ENCODE measurements around the gene KRT7.
"Not testable (repeated sequence)": the region's sequence is repeated elsewhere in the genome, so short reads cannot be mapped to it uniquely, and the experiment has no call there.

KRT7 gene

DNA sequence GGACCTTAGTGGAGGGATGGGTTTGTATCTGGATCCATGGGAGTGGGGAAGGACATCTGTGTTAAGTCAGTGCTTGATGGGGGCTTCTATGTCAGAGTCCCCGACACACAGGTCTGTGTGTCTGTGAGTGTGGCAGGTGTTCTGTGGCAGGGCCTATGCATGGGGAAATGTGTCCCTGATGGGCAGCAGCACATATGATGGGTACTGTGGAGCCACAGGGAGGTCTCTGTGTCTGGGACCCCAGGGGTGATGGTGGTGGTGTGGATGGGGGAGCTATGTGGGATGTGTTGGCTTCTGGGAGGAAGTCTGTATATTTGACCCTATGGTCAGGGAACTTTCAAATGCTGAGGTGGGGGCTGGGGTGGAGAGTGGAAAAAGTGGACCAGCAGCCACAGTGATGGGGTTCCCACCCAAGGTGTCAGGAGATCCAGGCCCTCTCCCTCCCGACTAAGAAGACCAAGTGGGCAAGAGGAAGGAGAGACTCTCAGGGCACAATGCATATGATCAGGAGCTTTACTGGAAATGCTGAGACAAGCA is 16.5 kb downstream of the KRT7 start:
- H3K27ac ChIP-seq, result no peak overlapping the region
- TF ChIP-seq, protein P1, sequence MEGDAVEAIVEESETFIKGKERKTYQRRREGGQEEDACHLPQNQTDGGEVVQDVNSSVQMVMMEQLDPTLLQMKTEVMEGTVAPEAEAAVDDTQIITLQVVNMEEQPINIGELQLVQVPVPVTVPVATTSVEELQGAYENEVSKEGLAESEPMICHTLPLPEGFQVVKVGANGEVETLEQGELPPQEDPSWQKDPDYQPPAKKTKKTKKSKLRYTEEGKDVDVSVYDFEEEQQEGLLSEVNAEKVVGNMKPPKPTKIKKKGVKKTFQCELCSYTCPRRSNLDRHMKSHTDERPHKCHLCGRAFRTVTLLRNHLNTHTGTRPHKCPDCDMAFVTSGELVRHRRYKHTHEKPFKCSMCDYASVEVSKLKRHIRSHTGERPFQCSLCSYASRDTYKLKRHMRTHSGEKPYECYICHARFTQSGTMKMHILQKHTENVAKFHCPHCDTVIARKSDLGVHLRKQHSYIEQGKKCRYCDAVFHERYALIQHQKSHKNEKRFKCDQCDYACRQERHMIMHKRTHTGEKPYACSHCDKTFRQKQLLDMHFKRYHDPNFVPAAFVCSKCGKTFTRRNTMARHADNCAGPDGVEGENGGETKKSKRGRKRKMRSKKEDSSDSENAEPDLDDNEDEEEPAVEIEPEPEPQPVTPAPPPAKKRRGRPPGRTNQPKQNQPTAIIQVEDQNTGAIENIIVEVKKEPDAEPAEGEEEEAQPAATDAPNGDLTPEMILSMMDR (conservative IDR thresholded peaks at IDR 0.05), result no peak

DNA sequence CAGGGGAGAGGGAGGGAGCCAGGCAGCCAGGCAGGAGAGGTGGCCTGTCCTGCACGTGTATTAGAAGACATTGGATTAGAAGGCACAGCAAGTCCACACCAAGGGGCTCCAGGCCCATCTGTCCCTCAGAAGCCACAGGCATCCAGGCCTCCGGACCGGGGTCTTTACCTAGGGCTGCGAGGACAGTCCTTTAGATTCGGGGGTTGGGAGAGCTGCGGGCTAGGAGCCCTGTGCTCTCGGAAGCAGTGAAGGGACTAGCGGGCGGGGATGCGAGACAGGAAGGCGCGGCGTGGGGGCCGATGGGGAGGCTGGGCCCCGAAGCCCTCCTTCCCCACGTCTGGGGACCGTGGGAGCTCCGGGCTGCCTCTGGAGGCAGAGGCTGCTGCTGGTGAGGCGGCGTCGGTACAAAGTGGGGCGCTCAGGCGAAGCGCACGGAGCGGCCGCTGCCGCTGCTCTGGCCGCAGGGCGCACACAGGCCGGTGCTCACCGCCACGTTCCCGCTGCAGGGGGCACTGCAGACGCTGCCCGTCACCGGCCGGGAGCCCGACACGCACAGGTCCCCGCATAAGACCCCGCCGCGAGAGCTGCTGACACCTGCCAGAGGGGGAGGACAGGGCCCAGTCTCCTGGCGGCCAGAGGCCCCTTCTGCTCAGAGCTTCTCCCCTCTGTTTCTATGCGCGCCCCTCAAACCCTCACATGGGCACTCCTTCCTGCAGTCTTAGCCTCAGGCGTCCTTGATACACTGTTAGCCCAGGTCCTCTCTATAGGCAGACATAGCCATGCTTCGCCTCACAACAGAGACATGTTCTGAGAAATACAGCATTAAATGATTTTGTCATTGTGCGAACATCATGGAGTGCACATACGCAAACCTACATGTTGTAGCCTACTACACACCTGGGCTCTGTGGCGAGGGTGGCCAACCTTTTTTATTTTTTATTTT is 17.3 kb downstream of the KRT7 start:
- no peak overlapping the region for H3K27ac ChIP-seq
- TF ChIP-seq, protein P1 (conservative IDR thresholded peaks at IDR 0.05), result no peak

DNA sequence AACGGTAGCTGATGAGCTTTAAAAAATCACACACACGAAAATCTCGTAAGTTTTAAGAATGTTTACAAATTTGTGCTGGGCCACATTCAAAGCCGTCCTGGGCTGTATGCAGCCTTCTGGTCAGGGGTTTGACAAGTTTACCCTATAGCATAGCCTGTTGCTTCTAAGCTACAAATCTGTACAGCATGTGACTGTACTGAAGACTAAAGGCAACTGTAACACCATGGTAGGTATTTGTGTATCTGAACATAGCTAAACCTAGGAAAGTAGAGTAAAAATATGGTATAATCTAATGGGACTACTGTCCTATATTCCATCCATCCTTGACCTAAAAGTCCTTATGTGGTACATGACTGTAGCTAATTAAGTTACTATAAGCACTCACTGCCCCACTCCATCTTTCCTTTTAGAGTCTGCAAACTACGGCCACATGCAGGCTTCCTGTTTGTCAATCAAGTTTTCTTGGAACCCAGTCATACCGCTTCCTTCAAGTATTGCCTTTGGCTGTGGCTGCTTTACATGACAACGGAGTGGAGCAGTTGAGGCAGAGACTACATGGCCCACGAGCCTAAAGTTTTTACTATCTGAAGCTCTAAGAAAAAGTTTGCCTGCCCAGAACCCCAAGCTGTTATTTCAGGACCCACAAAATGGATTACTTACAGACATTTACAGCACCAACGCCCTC is 18.5 kb downstream of the KRT7 start:
- TF ChIP-seq, protein P1 (conservative IDR thresholded peaks at IDR 0.05), result no peak
- no peak overlapping the region for H3K27ac ChIP-seq

DNA sequence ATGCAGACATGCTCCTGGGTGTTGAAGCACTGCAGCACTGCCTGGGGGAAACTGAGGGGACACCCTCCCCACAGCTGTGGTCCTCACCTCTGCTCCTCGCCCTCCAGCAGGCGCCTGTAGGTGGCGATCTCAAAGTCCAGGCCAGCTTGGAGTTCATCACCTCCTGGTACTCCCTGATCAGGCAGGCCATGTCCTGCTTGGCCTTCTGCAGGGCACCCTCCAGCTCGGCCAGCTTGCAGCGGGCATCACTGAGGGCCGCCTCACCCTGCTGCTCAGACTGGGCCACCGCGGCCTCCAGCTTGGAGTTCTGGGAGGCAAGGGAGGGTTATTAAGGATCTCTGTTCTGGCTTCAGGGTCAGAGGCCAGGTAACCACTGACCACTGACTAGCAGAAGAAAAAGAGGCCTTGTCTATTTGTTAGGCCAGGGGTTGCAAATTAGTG is 19.2 kb downstream of the KRT7 start:
- TF ChIP-seq, protein P1 (conservative IDR thresholded peaks at IDR 0.05), result peak; percentile 27; the same call in 1 of the 2 replicates
- H3K27ac ChIP-seq, result not testable (repeated sequence)

DNA sequence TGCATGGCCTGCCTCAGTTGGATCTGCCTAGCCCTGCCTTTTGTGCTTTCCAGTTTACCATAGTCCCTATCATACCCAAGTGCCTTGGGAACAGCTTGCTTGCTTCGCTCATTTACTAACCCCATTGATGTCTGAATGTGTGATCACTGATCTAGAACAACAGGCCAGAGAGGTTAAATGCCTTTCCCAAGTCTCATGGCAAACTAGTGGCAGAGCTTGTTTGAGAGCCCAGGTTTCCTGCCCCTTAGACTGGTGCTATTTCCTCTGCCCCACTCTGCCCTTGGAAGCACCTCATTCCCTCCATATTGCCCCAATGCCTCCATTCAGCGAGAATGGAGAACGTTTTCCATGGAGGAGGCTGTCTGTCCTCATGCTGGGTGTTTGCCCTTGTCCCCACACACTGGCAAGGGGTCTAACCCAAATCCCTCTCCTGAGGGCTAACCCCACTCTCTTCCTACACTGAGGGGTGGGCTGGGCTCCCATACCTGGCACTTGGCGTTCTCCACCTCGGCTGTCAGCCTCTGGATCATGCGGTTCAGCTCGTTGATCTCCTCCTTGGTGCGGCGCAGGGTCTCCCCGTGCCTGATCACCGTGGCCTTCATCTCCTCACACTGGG is 19.8 kb downstream of the KRT7 start:
- TF ChIP-seq, protein P1 (conservative IDR thresholded peaks at IDR 0.05), result no peak

DNA sequence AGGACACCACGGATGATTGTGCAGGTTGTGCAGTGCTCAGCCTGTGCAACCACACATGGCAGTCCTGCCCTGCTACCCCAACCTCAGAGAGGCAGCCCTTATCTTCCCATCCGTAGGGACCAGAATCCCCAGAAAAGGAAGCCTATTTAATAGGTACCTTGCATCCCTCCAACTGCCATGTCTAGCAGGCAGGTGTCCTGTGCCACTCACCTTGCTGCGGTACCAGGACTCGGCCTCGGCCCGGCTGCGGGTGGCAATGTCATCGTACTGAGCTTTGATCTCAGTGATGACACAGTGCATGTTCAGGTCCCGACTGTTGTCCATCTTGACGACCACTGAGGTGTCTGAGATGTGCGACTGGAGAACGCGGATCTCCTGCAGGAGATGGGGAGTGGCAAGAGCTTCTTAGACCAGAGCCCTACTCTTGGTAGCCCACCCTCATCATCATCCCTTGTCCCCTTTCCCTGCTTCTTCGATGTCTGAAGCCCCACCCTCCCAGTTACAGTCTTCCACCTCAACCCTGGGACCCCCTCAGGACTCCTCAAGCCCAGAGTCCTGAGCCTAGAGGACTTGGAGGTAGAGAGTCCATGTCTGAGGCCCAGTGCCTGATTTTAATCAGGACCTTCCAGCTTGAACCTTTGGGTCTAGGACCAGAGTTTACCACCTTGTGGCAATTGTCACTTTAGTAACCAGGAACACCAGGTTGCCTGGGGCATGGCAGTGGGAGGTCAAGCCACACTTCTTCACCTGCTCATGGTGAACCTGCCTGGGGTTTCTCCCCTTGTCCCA is 20.5 kb downstream of the KRT7 start:
- H3K27ac ChIP-seq, result no peak overlapping the region
- TF ChIP-seq, protein P1 (conservative IDR thresholded peaks at IDR 0.05), result no peak

More for the DNA sequence above, 19.8 kb downstream of the KRT7 start:
- H3K27ac ChIP-seq, result no peak overlapping the region

Data from VCaP (cell line).